Activated CD8-positive, alpha-beta T cell treated with anti-CD3 and anti-CD28 coated beads for 36 hours (primary cell): ENCODE data around the gene PDE4B. TPM values are rescaled to one million over a fixed set of nuclear protein-coding genes. Genes with fewer than 3 reads are reported as not detected.

ENCODE experiments used
- ATAC-seq: fragments of 200-7000 bp; cut with Tn5 transposase; one replicate; pipeline ENCODE4 v1.10.0; 2021; ENCODE audit warnings: mild to moderate bottlenecking, moderate library complexity
- CTCF ChIA-PET: fragments of 350-600 bp; sonication (Branson Sonifier 250); formaldehyde crosslinking; loops from one replicate; lab custom pipeline; 2021; ENCODE audit warnings: antibody characterized with exemption; lab: Charles Lee
- POLR2A ChIA-PET: fragments of 350-600 bp; sonication (Branson Sonifier 250); formaldehyde crosslinking; loops from one replicate; lab custom pipeline; 2021; ENCODE audit warnings: antibody characterized with exemption; lab: Charles Lee
- DNase-seq: peaks from one replicate; pipeline ENCODE4 v3.0.0-alpha.2; 2020
- H3K27ac Mint-ChIP-seq: one replicate; pipeline ENCODE4 v1.8.0; 2021; ENCODE audit warnings: mild to moderate bottlenecking, mixed read lengths
- H3K27me3 Mint-ChIP-seq: one replicate; pipeline ENCODE4 v1.8.0; 2021; ENCODE audit warnings: mixed read lengths
- H3K36me3 Mint-ChIP-seq: one replicate; pipeline ENCODE4 v1.8.0; 2021; ENCODE audit warnings: low read depth, mixed read lengths
- H3K4me1 Mint-ChIP-seq: one replicate; pipeline ENCODE4 v1.8.0; 2021; ENCODE audit warnings: low read depth, mixed read lengths
- H3K4me3 Mint-ChIP-seq: one replicate; pipeline ENCODE4 v1.8.0; 2021; ENCODE audit warnings: mild to moderate bottlenecking, moderate library complexity, mixed read lengths
- H3K9me3 Mint-ChIP-seq: one replicate; pipeline ENCODE4 v1.8.0; 2021; ENCODE audit warnings: mixed read lengths
- intact Hi-C: fragments of 100-400 bp; cut with micrococcal nuclease; formaldehyde crosslinking; loops from one replicate; pipeline ENCODE4 v1.10.0; 2022
- total RNA-seq, 2 experiments: library from RNA; stranded (reverse); gene quantifications; one replicate each; pipeline ENCODE4 v1.2.3, GENCODE V29; 2021
- TF ChIP-seq, protein P1 (sequence below): fragments of 200-600 bp; IDR thresholded peaks from one replicate; pipeline ENCODE4 v1.8.0; 2022; ENCODE audit warnings: antibody characterized with exemption, mild to moderate bottlenecking

Gene PDE4B
- total RNA-seq, 2 experiments from 2014 or later = 32.4 to 33.1 TPM

DNA sequence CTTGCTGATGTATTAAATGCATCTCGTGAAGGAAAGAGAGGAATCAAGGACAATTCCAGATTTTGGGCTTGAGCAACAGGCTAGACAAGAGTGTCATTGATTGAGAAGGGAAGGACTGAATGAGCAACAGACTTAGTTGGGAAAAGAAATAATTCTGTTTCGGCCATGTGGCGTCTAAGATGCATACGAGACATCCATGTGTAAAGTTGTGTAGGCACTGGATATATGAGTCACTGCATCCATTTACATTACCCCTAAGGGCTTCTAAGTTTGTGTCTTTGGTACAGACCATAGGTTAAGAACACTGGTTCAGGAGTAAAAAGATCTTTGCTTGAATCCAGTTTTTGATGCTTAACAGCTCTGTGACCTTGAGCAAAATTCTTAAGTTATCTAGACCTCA lies 434.3 kb downstream of the PDE4B start:
- Mint-ChIP-seq H3K4me1 (peaks cover 3% of the 10 kb centered on the region), H3K9me3 (no peaks in the 10 kb centered on the region), H3K36me3 (no peaks in the 10 kb centered on the region), H3K27ac (no peak overlapping the region), H3K4me3 (no peak overlapping the region), H3K27me3 (no peaks in the 10 kb centered on the region)
- ChIA-PET CTCF (interaction anchor here (1.5 to 6.8 kb wide), 2 partner anchors 15 to 277 kb away, joined by 4 to 35 read pairs; no protein-coding TSS in a partner anchor), POLR2A (no interaction called here)
- DNase-seq (no peak), ATAC-seq (no peak)
- TF ChIP-seq, protein P1, sequence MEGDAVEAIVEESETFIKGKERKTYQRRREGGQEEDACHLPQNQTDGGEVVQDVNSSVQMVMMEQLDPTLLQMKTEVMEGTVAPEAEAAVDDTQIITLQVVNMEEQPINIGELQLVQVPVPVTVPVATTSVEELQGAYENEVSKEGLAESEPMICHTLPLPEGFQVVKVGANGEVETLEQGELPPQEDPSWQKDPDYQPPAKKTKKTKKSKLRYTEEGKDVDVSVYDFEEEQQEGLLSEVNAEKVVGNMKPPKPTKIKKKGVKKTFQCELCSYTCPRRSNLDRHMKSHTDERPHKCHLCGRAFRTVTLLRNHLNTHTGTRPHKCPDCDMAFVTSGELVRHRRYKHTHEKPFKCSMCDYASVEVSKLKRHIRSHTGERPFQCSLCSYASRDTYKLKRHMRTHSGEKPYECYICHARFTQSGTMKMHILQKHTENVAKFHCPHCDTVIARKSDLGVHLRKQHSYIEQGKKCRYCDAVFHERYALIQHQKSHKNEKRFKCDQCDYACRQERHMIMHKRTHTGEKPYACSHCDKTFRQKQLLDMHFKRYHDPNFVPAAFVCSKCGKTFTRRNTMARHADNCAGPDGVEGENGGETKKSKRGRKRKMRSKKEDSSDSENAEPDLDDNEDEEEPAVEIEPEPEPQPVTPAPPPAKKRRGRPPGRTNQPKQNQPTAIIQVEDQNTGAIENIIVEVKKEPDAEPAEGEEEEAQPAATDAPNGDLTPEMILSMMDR = no peak
- intact Hi-C loops = no loop called here

DNA sequence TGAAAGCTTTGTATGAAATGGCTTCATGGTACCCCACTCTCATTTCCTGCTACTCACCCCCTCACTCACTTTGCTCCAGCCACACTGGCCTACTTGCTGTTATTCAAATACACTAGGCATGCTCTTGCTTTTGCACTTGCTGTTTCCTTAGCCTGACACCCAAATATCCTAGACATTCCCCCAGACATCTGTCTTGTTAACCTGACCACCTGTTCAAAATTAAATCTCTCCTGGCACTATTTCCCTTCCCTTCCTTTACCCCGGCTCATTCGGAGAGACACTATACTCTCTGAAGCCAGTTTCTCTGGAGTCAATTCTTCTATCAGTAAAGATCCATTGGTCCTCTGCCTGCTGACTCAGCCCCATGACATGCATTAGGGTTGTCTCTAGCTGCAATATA lies 435.3 kb downstream of the PDE4B start:
- intact Hi-C loops = no loop called here
- Mint-ChIP-seq H3K9me3 (no peaks in the 10 kb centered on the region), H3K27ac (no peak overlapping the region), H3K36me3 (no peaks in the 10 kb centered on the region), H3K4me1 (peaks cover 3% of the 10 kb centered on the region), H3K27me3 (peaks cover 1% of the 10 kb centered on the region), H3K4me3 (no peak overlapping the region)
- TF ChIP-seq, protein P1 = no peak
- ATAC-seq (no peak), DNase-seq (no peak)
- CTCF ChIA-PET = interaction anchor here (1.5 to 6.8 kb wide), 2 partner anchors 14 to 276 kb away, joined by 4 to 35 read pairs; no protein-coding TSS in a partner anchor
- POLR2A ChIA-PET = no interaction called here

DNA sequence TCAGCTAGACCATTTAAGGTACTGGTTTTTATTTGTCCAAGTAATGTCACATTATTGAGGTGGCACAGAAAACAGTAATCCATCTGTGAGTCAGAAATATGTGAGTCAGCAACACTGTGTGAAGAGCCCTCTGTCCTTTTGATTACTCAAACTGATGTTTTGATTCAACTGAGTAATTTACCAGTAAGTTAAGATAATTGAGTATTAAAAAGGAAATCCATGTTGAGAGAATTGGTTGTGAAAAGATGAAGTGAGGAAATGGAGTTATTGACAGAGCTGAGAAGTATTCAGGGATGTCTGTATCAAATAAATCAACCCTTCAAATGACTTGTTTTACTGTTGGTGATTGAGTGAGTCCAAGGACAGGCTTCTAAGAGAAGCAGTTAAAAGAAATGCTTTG lies 438.5 kb downstream of the PDE4B start:
- no peak overlapping the region for H3K4me3 Mint-ChIP-seq
- intact Hi-C loops = no loop called here
- ChIA-PET CTCF (interaction anchor here (1.8 to 6.9 kb wide), 3 partner anchors 12 to 272 kb away, joined by 5 to 47 read pairs (median 5); no protein-coding TSS in a partner anchor), POLR2A (no interaction called here)
- peak; percentile 83 for ATAC-seq
- H3K9me3 Mint-ChIP-seq = no peaks in the 10 kb centered on the region
- H3K4me1 Mint-ChIP-seq = peaks cover 3% of the 10 kb centered on the region
- DNase-seq = no peak
- H3K36me3 Mint-ChIP-seq = no peaks in the 10 kb centered on the region
- peaks cover 3% of the 10 kb centered on the region for H3K27me3 Mint-ChIP-seq
- TF ChIP-seq, protein P1 = no peak
- no peak overlapping the region for H3K27ac Mint-ChIP-seq

DNA sequence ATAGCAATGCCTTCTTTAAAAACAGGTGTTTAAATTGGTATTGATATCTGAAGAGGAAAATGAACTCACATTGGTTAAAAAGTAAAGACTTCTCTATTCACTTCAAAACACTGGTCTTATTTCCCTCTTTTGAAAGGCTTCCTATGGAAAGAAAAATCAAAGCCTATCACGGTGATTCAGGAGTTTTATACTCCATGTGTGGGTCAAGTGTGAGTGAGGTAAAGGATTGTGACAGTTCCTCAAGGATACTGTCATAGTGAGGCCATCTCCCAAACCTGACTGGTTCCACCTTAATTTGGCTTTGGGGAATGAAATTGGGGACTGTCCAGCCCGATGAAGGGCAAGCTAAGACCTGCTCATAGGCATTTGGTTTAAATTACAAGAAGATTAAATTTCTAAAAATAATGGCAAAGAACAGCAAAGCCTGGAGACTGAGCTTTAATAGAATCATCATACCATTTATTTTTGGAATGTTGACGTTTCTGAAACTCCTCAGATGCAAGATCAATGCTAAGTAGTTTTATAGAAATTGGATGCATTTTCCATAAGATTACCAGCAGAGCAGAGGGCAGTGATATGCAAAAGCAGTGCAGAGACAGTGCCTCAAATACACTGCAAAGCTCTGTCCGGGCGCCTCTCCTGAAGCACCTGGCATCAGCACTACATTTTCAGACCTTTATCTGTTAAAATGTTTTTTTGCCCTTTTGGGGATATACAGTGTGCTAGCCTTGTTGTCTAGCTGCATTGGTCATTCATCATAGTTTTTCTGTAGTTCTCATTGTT lies 439.2 kb downstream of the PDE4B start:
- no peaks in the 10 kb centered on the region for H3K9me3 Mint-ChIP-seq
- no peaks in the 10 kb centered on the region for H3K36me3 Mint-ChIP-seq
- ChIA-PET POLR2A (no interaction called here), CTCF (interaction anchor here (0.9 to 6.9 kb wide), 3 partner anchors 11 to 272 kb away, joined by 3 to 47 read pairs (median 5); no protein-coding TSS in a partner anchor)
- TF ChIP-seq, protein P1 = no peak
- intact Hi-C loops = no loop called here
- no peak overlapping the region for H3K4me3 Mint-ChIP-seq
- no peak overlapping the region for H3K27ac Mint-ChIP-seq
- DNase-seq = no peak
- peaks cover 3% of the 10 kb centered on the region for H3K4me1 Mint-ChIP-seq
- H3K27me3 Mint-ChIP-seq = peaks cover 5% of the 10 kb centered on the region
- no peak for ATAC-seq

DNA sequence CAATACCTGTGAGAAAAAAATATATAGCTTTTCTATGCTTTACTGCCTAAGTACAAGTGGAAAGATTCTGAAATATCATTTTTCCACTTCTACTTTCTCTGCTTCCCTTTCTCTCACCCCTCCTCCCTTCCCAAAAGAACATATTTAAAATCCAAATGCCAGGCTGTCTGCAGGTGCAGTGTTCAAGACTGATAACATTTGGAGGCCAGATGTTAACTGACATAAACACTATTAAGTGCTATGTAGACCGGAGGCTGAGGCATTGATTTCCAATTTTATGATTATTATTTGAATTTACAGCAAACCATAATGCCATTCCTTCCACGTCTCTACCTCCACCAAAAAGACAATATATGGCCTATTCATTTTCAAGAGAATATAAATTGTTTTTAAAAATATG lies 444.3 kb downstream of the PDE4B start:
- H3K36me3 Mint-ChIP-seq = no peaks in the 10 kb centered on the region
- intact Hi-C loops = no loop called here
- ChIA-PET CTCF (interaction anchor here (9.7 to 22.3 kb wide), 2 partner anchors 208 to 277 kb away, joined by 239 to 512 read pairs; no protein-coding TSS in a partner anchor), POLR2A (no interaction called here)
- ATAC-seq = no peak
- H3K27me3 Mint-ChIP-seq = peaks cover 12% of the 10 kb centered on the region
- TF ChIP-seq, protein P1 = no peak
- no peaks in the 10 kb centered on the region for H3K4me1 Mint-ChIP-seq
- DNase-seq = no peak
- no peak overlapping the region for H3K4me3 Mint-ChIP-seq
- no peak overlapping the region for H3K27ac Mint-ChIP-seq
- H3K9me3 Mint-ChIP-seq = no peaks in the 10 kb centered on the region
